ENCODE data around the gene RAB3A. TPM values are rescaled to one million over a fixed set of nuclear protein-coding genes. Genes with fewer than 3 reads are reported as not detected.

RAB3A gene
- total RNA-seq, 1 donor from 2014 or later = 9.6 TPM

DNA sequence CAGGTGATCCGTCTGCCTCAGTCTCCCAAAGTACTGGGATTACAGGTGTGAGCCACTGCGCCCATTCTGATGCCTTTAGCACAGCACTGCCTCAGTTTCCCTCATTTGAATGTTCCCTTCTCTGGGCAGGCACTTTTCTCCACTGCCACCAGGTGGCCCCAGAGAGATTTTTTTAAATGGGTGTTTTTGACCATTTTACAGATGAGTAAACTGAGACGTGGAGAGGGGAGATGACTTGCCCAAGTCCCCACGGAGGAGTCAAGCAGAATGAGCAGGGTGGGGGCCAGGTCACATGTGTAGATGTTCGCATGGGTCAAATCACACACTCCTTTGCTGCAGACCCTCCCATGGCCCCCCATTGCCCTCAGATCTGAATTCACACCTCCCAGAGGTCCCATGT, 25.6 kb upstream of the RAB3A start:
- intact Hi-C loops (cut with micrococcal nuclease) = loop anchor here (2.0 kb wide), 1 partner anchor 23 kb away; no protein-coding TSS in a partner anchor

DNA sequence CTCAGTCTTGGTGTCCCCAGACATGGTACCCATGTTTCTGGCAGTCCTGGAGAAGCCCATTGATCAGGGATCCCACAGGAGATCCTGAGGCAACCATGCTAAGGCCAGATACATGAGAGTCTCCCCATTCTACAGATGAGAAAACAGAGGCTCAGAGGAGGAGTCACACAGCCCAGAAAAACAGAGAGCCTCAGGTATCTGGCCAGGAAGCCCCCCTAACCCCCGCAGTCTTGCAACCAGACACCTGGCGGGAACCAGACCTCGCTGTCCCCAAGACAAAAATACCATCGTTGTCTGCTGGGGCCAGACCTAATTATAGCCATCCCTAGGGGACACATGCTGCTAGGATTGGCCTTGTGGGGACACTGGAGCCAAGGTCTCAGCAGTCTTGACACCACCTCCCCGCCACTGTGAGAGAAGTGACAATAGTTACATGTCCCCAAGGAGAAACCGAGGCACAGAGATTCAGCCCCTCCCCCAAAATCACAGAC, 24.0 kb upstream of the RAB3A start:
- peaks cover 61% of the 10 kb centered on the region for H3K27me3 Mint-ChIP-seq
- intact Hi-C loops (cut with micrococcal nuclease) = loop anchor here (2.0 kb wide), 1 partner anchor 25 kb away; no protein-coding TSS in a partner anchor
- no peaks in the 10 kb centered on the region for H3K9me3 Mint-ChIP-seq
- H3K36me3 Mint-ChIP-seq (ENCODE audit: low read depth) = peaks cover 2% of the 10 kb centered on the region
- no peak for DNase-seq
- peaks cover 15% of the 10 kb centered on the region for H3K4me1 Mint-ChIP-seq
- H3K27ac Mint-ChIP-seq = no peak overlapping the region
- H3K4me3 Mint-ChIP-seq = no peak overlapping the region

More for the DNA sequence above, 25.6 kb upstream of the RAB3A start:
- no peak overlapping the region for H3K4me3 Mint-ChIP-seq
- H3K36me3 Mint-ChIP-seq (ENCODE audit: low read depth) = peaks cover 2% of the 10 kb centered on the region
- peaks cover 6% of the 10 kb centered on the region for H3K9me3 Mint-ChIP-seq
- H3K27ac Mint-ChIP-seq = peak overlapping the region; percentile 54
- DNase-seq = no peak
- H3K4me1 Mint-ChIP-seq = peaks cover 11% of the 10 kb centered on the region
- peaks cover 62% of the 10 kb centered on the region for H3K27me3 Mint-ChIP-seq

DNA sequence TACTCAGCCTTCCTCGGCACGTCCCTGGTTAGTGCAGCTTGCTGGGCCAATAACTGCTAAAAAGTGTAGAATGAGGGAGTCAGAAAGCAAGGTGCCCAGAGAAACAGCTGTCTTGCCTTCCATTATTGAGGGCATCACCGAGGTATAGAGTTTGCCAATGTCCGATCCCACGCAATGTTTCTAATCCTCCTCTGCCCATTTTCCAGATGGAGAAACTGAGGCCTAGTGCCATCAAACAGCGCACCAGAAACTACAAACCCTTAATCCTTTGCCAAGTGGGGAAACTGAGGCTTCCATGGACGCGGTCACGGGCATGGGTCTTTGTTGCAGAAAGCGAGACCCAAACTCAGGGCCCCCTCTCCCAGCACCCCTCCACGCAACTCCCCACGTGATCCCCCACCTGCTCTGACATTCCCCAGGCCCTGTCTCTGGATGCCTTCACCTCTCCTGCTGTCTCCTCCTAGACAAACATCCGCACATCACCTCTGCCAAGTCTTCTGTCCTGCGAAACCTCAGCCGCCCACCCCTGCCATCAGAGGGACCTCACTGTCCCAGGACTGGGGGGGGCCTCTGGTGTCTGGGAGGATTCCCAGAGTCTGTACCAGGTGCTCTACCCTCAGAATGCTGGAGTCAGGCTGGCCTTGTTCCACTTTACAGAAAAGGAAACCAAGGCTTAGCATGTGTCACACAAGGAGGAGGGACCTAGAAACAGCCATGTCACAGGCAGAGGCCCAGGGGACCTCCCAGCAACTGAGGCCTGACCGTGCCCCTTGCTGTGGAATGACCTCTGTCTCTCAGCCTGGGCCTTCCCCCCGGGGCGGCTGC, 23.3 kb upstream of the RAB3A start:
- no peaks in the 10 kb centered on the region for H3K9me3 Mint-ChIP-seq
- no peak overlapping the region for H3K27ac Mint-ChIP-seq
- no peak for DNase-seq
- H3K4me3 Mint-ChIP-seq = no peak overlapping the region
- peaks cover 13% of the 10 kb centered on the region for H3K4me1 Mint-ChIP-seq
- intact Hi-C loops (cut with micrococcal nuclease) = no loop called here
- H3K36me3 Mint-ChIP-seq (ENCODE audit: low read depth) = peaks cover 2% of the 10 kb centered on the region
- peaks cover 58% of the 10 kb centered on the region for H3K27me3 Mint-ChIP-seq

DNA sequence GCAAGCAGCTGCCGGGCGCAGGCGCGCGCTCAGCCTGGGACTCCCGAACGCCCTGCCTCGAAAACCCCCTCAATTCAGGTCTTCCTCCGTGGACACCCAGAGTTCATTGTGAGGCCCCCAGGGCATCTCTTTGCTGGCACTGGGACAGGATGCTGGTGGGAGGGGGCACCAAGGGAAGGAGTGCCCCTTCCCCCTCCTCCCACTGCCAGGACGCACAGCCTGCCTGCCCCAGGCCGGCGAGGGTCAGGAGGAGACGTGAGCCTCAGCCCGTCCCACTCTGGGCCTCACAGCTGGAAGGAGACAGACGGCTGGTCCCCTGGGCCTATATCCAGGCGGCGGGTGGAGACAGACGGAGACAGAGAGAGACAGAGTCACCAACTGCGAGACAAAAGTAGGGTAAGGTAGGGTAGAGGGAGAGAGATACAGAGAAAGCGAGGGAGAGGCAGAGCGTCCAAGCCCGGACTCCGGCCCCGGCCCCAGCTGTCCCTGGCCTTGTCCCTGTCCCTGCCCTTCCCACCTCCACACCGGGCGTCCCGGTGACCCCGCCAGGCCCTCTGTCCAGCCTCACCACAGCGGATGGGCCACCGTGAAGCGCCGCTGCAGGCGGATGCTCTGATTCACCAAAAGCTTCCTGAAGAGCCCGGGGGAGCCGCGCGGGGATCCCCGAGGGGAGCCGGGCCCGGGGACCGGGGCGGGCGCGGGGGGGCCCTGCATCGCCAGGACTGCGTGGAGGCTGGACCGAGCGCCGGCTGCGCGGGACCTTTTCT, 22.0 kb upstream of the RAB3A start, which contains the start of gene PDE4C:
Gene PDE4C (minus strand): TSS at position 737 of the 767 bp plus-strand sequence. CDS start 23 bp downstream, at position 714.
- intact Hi-C loops (cut with micrococcal nuclease) = loop anchor here (2.0 kb wide), 1 partner anchor 21 kb away; the partner anchor contains the start of gene RAB3A
- Mint-ChIP-seq H3K27ac (no peak within 1 kb of the TSS), H3K9me3 (no peaks in the 10 kb centered on the region), H3K4me1 (peaks cover 12% of the 10 kb centered on the region), H3K27me3 (peaks cover 57% of the 10 kb centered on the region), H3K4me3 (peak within 1 kb of the TSS; percentile 91), H3K36me3 (ENCODE audit: low read depth) (peaks cover 2% of the 10 kb centered on the region)
- no peak for DNase-seq

DNA sequence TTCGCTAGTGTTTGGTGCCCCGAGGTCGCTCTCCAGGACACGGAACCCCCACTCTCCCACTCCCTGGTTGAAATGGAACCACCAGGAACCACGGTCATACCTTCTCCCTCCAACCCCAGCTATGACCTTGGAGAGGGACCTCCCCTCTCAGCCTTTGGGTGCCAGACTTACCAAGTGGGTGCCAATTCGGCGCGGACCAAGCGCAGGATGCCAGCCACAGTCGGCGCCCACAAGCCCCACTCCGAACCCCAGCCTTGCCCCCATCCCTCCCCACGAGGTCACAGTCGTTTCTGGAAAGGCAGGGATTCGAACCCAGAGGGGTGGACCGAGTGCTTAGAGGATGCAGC, 21.5 kb upstream of the RAB3A start:
- no peak for DNase-seq
- peak overlapping the region; percentile 91 for H3K4me3 Mint-ChIP-seq
- H3K27me3 Mint-ChIP-seq = peaks cover 55% of the 10 kb centered on the region
- no peaks in the 10 kb centered on the region for H3K9me3 Mint-ChIP-seq
- intact Hi-C loops (cut with micrococcal nuclease) = loop anchor here (2.0 kb wide), 1 partner anchor 21 kb away; the partner anchor contains the start of gene RAB3A
- peaks cover 12% of the 10 kb centered on the region for H3K4me1 Mint-ChIP-seq
- H3K36me3 Mint-ChIP-seq (ENCODE audit: low read depth) = peaks cover 2% of the 10 kb centered on the region
- H3K27ac Mint-ChIP-seq = no peak overlapping the region

DNA sequence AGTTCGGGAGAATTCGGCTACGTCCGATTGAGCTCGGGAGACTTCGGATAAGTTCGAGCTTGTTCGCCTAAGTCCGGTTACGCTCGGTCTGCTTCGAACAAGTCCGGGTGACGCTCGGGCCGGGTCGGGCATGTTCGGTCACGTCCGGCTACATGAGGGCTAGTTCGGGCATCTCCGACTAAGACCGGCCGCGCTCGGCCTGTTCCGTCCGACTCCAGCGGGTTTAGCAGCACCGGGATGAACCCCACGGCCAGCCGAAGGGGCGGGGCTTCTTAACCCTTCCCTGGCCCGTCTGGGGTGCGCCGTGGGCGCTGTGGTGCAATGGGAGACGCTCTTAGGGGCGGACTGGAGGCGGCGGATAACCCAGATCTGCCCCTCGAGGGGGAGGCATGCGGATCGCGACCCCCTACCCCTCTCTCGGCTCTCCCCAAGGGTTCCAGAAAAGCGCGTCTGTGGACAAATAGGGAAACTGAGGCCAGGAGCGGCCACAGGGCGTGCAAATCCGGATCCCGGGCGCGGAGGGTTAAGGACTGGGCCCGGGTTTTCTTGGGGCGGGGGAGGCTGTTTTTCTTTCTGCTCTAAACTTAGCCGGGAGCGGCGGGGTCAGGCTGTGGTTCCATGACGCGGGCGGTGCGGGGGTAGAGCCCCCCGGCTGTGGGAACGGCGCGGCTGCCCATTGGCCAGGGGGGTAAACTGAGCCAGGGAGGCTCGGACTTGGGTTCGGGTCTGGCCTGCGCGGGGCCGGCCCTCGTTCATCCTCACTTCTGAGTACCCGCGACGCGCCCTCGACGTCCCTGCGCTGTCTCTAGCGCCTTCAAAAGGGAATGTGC, 20.9 kb upstream of the RAB3A start:
- Mint-ChIP-seq H3K4me1 (peaks cover 12% of the 10 kb centered on the region), H3K9me3 (no peaks in the 10 kb centered on the region), H3K4me3 (peak overlapping the region; percentile 91), H3K36me3 (ENCODE audit: low read depth) (peaks cover 2% of the 10 kb centered on the region), H3K27me3 (peaks cover 51% of the 10 kb centered on the region), H3K27ac (peak overlapping the region; percentile 76)
- intact Hi-C loops (cut with micrococcal nuclease) = loop anchor here (2.0 kb wide), 1 partner anchor 20 kb away; the partner anchor contains the start of gene RAB3A
- DNase-seq = peak; percentile 97

DNA sequence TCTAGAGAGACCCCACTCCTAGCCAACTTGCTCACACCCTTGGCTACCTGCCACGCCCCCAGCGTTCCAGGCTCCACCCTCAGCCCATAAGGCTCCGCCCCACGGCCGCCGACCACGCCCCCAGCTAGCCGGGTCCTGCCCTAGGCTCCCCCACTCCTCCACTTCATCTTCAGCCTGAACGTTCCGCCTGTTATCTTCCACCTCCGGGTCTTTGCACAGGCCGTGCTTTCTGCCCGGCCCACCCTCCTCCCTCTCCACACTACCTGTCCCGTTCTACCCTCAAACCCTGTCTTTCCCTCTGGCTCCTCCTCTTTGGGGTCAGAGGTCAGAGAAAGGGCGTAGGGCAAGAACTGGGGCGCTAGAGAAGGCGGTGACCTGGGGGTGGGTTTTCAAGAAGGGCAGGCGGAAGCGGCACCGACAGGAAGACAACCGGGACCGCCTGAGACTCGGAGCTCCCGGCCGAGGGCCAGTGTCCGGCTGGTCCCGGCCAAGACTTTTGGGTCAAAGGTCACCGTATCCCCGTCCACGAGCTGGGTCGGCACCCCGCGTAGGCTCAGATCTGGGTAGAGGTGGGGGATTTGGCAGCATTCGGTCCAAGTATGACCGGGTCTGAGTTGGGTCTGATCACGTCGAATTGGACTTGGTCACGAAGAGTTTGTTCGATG, 20.1 kb upstream of the RAB3A start:
- Mint-ChIP-seq H3K27ac (peak overlapping the region; percentile 76), H3K4me1 (peaks cover 12% of the 10 kb centered on the region), H3K4me3 (peak overlapping the region; percentile 91), H3K36me3 (ENCODE audit: low read depth) (peaks cover 2% of the 10 kb centered on the region), H3K27me3 (peaks cover 46% of the 10 kb centered on the region), H3K9me3 (no peaks in the 10 kb centered on the region)
- peak; percentile 78 for DNase-seq
- intact Hi-C loops (cut with micrococcal nuclease) = loop anchor here (2.0 kb wide), 1 partner anchor 19 kb away; the partner anchor contains the start of gene RAB3A

DNA sequence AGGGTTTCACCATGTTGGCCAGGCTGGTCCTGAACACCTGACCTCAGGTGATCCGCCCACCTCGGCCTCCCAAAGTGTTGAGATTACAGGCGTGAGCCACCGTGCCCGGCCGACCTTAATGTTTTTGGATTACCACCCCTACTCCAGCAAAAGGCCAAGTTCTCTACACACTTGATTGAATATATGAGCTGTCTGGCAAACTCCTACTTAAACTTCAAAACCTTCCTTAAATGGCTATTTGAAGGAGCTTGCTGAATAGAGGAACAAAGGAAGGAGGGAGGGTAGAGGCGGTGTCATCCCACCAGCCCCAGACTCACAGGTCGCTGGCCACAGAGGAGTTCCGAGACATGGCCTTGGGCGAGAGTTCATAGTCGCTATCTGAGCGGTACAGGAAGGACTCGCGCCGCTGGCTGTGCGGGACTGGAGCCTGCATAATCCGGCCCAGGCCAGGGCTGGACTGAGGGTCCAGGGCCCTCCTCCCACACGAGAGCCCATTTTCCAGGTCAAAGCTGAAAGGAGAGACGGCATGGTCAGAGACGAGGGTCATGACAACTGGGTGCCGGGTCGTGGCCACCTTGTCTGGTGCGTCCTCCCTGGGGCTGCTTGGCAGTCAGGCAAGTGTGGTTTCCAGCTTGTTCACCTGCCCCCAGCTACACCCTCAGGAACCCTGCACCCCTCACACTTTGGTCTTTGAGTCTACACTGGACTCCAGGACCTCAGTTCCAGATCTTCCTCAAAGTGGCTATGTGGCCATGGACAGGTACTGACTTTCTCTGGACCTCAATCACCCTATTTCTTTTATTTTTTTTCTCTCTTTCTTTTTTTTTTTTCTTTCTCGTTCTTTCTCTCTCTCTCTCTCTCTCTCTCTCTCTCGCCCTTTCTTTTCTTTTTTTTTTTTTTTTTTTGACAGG, 18.2 kb upstream of the RAB3A start:
- Mint-ChIP-seq H3K27me3 (peaks cover 39% of the 10 kb centered on the region), H3K4me1 (peaks cover 12% of the 10 kb centered on the region), H3K9me3 (no peaks in the 10 kb centered on the region), H3K4me3 (no peak overlapping the region), H3K27ac (no peak overlapping the region), H3K36me3 (ENCODE audit: low read depth) (peaks cover 2% of the 10 kb centered on the region)
- intact Hi-C loops (cut with micrococcal nuclease) = no loop called here
- no peak for DNase-seq

DNA sequence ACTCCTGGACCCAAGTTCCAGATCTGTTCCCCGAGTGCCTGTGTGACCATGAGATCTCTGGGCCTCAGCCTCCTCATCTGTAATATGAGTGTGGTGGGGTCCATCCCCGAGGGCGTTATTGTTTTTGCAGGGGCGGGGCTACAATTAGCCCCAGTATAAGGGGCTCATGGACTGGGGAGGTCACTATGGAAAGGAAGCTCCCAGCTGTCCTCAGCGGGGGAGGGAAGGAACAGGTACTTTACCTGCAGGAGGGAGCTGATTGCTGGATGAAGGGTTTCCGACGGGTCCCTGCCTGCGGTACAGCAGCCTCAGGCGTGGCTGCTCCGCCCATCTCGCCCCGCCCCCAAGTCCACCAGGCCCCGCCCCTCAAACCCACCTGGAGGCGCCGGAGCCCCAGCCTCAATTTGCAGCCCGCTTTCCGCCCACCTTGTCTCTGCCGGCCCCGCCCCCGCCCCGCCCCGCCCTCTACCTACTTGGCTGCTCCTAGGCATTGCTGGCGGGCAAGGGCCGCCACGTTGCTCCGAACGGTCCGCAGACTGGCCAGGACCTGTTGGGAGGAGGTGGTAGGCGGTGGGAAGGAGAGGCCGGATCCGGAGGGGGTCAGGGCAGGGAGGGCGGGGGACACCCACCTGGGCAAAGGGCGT, 16.9 kb upstream of the RAB3A start:
- Mint-ChIP-seq H3K4me1 (peaks cover 11% of the 10 kb centered on the region), H3K9me3 (no peaks in the 10 kb centered on the region), H3K4me3 (no peak overlapping the region), H3K36me3 (ENCODE audit: low read depth) (peaks cover 2% of the 10 kb centered on the region), H3K27ac (no peak overlapping the region), H3K27me3 (peaks cover 30% of the 10 kb centered on the region)
- intact Hi-C loops (cut with micrococcal nuclease) = no loop called here
- DNase-seq = no peak

DNA sequence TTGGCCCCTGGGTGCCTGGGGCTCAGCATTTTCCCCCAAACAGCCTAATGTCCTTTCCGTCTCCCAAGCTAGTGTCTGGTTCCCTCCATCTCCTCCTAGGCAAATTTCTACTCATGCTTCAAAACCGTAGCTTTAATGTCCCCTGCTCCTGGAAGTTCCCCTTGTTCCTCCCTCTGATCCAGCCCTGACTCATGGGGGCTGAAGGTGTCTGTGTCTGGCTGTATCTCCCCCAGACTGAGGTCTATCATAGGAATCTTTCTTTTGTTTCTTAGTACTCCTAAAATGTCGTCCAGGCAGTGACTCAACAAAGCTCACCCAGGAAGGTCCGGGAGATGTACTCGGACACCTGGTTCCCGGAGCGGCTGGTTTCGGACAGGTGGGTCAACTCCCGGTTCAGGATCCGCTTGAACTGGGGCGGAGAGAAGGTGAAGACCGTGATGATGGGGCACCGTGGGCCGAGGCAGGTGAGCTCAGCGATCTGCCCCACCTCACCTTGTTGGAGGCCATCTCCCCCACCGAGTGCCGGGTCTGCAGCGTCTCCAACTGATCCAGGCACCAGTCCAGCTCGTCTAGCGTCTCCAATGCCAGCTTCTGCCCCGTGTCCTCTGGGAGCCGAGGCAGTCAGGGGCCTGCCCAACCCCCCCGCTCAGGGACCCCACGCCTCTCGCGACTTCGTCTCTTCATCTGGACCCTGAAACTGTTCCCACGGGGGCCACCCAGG, 16.2 kb upstream of the RAB3A start:
- H3K27me3 Mint-ChIP-seq = peaks cover 25% of the 10 kb centered on the region
- H3K9me3 Mint-ChIP-seq = no peaks in the 10 kb centered on the region
- H3K36me3 Mint-ChIP-seq (ENCODE audit: low read depth) = peaks cover 2% of the 10 kb centered on the region
- H3K4me1 Mint-ChIP-seq = peaks cover 12% of the 10 kb centered on the region
- H3K4me3 Mint-ChIP-seq = no peak overlapping the region
- no peak for DNase-seq
- intact Hi-C loops (cut with micrococcal nuclease) = no loop called here
- no peak overlapping the region for H3K27ac Mint-ChIP-seq

DNA sequence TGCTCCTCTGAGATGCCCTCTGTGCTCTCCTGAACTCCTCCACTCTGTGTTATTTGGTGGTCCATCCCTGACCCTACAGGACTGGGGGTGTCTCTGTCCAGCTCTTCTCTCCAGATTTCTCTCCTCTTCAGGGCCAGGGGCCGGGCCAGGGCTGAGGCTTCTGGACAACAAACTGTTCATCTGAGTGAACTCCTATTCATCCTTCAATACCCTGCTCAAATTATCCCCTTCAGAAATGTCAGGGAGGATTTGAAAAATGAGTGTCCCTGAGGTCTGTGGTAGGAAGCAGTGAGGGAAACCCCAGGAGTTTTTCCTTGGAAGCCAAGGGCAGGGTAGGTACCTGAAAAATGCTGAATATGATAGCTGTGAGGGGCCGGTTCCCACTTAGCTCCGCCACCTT, 14.8 kb upstream of the RAB3A start:
- no peak overlapping the region for H3K27ac Mint-ChIP-seq
- DNase-seq = no peak
- H3K27me3 Mint-ChIP-seq = peaks cover 19% of the 10 kb centered on the region
- intact Hi-C loops (cut with micrococcal nuclease) = no loop called here
- no peaks in the 10 kb centered on the region for H3K9me3 Mint-ChIP-seq
- H3K4me1 Mint-ChIP-seq = peaks cover 7% of the 10 kb centered on the region
- H3K36me3 Mint-ChIP-seq (ENCODE audit: low read depth) = no peaks in the 10 kb centered on the region
- H3K4me3 Mint-ChIP-seq = no peak overlapping the region

Measured in activated CD4-positive, alpha-beta T cell treated with anti-CD3 and anti-CD28 coated beads, Interleukin-2, amount 10 ng/mL, durations not matched to agents 24 days and 14 days (primary cell).